ENCODE data around the gene VPS26C. TPM values are rescaled to one million over a fixed set of nuclear protein-coding genes. Genes with fewer than 3 reads are reported as not detected.

The VPS26C gene
- polyA plus RNA-seq, 3 donors: 16.7 to 32.5 (median 23.7) TPM

GRCh38 chr21:37269481-37269880 is 2.3 kb upstream of the VPS26C start:
- 82 to 91% (median 91%) methylated on average over 11 of the region's 11 CpGs for WGBS, 3 donors
- no peak overlapping the region for H3K27ac ChIP-seq (ENCODE audit: low read depth, low read length)

- H3K27ac ChIP-seq (ENCODE audit: low read depth, low read length): peak overlapping the region; percentile 92
- 1 to 2% (median 2%) methylated on average over 7 of the region's 7 CpGs for WGBS, 3 donors
Measured at GRCh38 chr21:37268186-37268503, 1.0 kb upstream of the VPS26C start.

- WGBS, 3 donors: 2% methylated on average over 37 to 39 of the region's 39 CpGs
Measured at GRCh38 chr21:37266515-37267221, 466 bp downstream of the VPS26C start.

DNA sequence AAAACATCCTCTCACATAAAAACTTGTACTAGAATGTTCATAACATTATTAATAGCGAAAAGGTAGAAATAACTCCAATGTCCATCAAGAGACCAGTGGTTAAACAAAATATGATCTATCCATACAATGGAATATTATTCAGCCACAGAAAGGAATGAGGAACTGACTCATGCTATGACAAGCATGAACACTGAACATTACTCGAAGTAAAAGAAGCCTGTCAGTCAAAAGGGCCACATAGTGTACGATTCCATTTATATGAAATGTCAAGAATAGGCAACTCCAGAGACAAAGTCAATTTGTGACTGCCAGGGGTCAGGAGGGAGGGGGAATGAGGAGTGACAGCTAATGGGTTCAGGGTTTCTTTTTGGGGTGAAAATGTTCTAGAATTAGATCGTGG is 2.3 kb downstream of the VPS26C start:
- H3K27ac ChIP-seq (ENCODE audit: low read depth, low read length): no peak overlapping the region
- WGBS, 3 donors: 89 to 95% (median 93%) methylated on average over 4 of the region's 4 CpGs

More at GRCh38 chr21:37266515-37267221, 466 bp downstream of the VPS26C start:
- H3K27ac ChIP-seq (ENCODE audit: low read depth, low read length): peak overlapping the region; percentile 59

DNA sequence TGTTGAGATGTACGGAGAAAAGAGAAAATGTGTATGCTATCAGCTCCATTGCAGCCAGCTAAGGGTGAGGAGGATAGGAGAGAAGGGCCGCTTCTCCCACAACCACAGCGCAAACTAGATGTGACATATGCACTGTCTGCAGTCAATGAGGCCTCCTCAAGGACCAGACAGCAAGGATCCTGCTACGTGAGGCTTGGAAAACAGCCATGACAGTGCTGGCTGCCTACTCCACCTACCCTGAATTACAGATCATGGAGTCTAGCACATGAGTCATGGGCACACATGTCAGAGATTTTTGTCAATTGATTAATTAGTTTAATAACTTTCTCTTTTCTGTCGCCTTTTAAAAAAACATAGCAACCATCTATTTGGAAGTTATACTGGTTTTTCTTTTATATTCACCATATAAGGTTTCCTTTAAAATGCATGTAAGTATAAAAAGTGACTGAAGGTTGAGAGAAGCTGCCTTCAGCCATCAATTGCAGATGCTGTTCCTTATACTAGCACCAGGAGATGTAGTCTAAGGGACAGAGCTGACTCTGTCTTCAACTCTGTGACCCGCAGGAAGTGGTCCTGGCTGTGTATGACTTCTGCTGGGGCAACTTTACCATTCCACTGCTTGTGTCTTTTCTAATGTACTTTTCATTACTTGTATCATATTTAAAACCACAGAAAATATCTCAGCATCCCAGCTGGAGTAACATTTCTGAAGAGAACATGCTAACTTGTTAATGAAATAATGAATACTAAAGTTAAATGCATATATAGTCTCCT is 3.1 kb downstream of the VPS26C start:
- 85 to 89% (median 88%) methylated on average over 6 of the region's 6 CpGs for WGBS, 3 donors
- H3K27ac ChIP-seq (ENCODE audit: low read depth, low read length): no peak overlapping the region

DNA sequence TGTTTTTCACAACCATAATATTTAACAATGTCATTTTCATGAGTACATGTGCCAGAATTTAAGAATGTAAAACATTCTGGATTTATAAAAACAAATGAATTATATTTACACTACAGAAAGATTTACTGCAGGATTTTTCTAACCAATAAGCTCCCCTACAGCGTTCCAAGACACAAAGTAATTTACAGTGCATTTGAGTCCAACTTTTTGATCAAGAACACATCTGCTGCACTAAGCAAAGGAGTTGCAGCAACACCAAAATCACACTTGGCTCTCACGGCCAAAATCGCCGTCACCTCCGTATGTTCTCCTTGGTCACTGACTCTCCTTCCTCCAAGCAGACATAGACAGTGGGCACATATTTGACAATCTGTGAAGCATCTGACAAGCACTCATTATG is 7.7 kb downstream of the VPS26C start:
- no peak overlapping the region for H3K27ac ChIP-seq (ENCODE audit: low read depth, low read length)

GRCh38 chr21:37257967-37258877 is 8.9 kb downstream of the VPS26C start:
- no peak overlapping the region for H3K27ac ChIP-seq (ENCODE audit: low read depth, low read length)
- WGBS, 3 donors: 3 to 10% (median 8%) methylated on average over 55 of the region's 55 CpGs

More for the DNA sequence above, 7.7 kb downstream of the VPS26C start:
- WGBS, 3 donors: 65 to 88% (median 74%) methylated on average over 5 of the region's 5 CpGs

- H3K27ac ChIP-seq (ENCODE audit: low read depth, low read length): peak overlapping the region; percentile 4
- WGBS, 3 donors: 0 to 1% (median 1%) methylated on average over 21 to 22 of the region's 22 CpGs
Measured at GRCh38 chr21:37257511-37257966, 9.6 kb downstream of the VPS26C start.

- WGBS, 3 donors: 86 to 89% (median 87%) methylated on average over 6 of the region's 6 CpGs
- no peak overlapping the region for H3K27ac ChIP-seq (ENCODE audit: low read depth, low read length)
Measured at GRCh38 chr21:37253991-37254390, 13.1 kb downstream of the VPS26C start.

DNA sequence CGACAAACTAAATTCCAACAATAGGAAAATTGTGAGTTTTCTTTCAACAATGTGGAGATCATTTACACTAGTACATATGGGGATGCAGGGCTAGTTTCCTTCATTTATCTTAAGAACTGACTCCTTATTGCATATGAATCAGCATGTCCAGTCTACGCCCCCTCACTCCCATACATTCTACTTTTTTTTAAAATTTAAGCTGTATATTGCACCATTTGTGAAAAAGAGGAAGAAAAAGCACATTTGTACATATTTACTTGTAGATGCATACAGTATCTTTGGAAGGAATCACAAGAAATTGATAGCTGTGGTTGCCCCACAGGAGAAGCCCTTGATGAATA is 15.9 kb downstream of the VPS26C start:
- WGBS, 3 donors: 55 to 82% (median 61%) methylated on average over 2 of the region's 2 CpGs
- no peak overlapping the region for H3K27ac ChIP-seq (ENCODE audit: low read depth, low read length)

DNA sequence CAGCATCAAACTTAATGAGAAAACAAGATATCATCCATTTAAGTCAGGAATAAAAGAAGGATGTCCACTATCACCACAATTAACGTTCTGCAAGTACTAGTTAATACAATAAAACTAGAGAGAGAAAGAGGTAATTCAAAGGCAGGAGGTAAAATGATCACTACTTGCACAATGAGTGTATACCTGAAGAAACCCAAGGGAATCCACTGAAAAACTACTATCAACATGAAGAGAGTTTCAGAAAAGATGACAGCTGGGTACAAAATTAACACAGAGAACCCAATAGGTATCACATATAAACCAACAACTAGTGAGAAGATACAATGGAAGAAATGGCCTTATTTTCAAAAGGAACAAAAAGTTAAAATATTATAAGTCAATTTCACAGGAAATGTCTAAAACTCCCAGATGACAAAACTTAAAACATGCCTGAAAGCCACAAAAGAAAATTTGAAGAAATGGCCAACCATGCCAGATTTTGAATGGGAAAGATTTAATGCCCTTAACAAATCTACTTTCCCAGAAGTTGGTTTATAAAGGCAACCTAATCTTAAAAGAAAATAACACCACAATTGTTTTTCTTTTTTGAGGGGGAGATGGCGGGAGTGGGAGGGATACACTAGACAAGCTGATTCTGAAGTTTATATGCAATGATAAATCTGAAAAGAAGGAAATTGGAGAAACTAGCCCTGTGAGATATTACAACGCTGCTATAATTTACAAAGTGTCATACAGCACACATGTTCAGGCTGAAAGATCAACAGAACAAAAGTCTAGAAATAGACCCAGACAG is 17.8 kb downstream of the VPS26C start:
- WGBS, 3 donors: 82 to 85% (median 84%) methylated on average over 3 of the region's 3 CpGs
- H3K27ac ChIP-seq (ENCODE audit: low read depth, low read length): no peak overlapping the region

- no peak overlapping the region for H3K27ac ChIP-seq (ENCODE audit: low read depth, low read length)
- WGBS, 3 donors: 73 to 94% (median 92%) methylated on average over 1 of the region's 1 CpG
Measured at GRCh38 chr21:37248298-37248697, 18.8 kb downstream of the VPS26C start.

DNA sequence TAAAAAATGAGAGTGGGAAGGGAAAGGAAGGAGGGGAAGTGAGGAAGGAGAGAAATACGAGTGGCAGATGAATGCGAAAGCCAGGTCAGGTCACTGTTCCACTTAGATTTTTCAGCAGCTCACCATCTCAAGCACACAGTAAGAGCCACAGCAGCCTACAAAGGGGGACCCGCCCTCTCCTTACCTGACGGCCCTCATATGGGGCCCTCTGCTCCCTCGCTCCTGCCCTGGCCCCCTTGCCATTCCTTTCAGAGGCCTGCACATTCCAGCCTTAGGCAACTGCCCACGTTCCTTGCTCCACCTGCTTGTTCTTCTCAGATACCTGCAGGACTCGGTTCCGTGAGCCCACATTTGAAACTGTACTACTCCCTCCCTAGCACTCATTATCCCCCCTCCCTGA is 22.0 kb downstream of the VPS26C start:
- H3K27ac ChIP-seq (ENCODE audit: low read depth, low read length): no peak overlapping the region
- 87 to 91% (median 91%) methylated on average over 8 of the region's 8 CpGs for WGBS, 3 donors

DNA sequence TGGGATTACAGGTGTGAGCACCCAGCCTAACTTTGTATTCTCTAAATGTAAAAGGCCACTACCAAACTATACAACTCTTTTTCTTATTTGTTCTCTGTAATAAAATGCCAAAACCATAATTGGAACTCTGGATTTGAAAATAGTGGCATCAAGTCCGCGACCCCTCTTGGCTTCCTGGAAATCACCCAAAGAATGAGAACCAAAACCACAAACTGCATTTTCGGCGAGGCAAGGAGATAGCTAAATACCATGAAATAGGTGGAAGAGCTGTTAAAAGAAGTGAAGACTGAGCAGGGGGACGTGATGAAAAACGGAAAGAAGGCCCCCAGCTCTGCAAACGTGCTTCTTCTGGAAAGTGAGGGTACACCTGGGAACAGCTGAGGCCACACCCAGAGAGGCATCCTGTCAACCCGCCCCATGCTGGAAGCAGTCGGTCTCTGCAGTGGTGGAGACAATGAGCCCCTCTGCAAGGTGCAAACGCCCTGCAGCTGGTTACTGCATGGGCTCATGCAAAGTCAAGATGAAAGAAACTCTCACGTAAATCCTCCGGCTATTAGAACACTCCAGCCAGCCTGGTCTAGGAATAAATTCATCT is 22.5 kb downstream of the VPS26C start:
- H3K27ac ChIP-seq (ENCODE audit: low read depth, low read length): no peak overlapping the region
- WGBS, 3 donors: 62 to 83% (median 70%) methylated on average over 12 of the region's 12 CpGs

GRCh38 chr21:37243961-37244360 is 23.2 kb downstream of the VPS26C start:
- WGBS, 3 donors: 98 to 99% (median 98%) methylated on average over 6 of the region's 6 CpGs
- no peak overlapping the region for H3K27ac ChIP-seq (ENCODE audit: low read depth, low read length)

DNA sequence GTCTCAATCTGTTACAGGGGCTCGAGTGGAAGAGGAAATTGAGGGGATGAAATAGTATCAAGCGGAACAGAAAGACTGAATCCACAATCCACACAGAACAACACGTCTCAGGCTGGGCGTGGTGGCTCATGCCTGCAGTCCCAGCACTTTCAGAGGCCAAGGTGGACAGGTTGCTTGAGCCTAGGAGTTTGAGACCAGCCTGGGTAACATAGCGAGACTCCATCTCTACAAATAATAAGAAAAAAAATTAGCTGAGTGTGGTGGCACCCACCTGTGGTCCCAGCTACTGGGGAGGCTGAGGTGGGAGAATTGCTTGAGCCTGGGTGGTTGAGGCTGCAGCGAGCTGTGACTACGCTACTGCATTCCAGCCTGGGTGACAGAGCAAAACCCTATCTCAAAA is 25.7 kb downstream of the VPS26C start:
- 78 to 98% (median 79%) methylated on average over 7 of the region's 7 CpGs for WGBS, 3 donors
- H3K27ac ChIP-seq (ENCODE audit: low read depth, low read length): no peak overlapping the region

DNA sequence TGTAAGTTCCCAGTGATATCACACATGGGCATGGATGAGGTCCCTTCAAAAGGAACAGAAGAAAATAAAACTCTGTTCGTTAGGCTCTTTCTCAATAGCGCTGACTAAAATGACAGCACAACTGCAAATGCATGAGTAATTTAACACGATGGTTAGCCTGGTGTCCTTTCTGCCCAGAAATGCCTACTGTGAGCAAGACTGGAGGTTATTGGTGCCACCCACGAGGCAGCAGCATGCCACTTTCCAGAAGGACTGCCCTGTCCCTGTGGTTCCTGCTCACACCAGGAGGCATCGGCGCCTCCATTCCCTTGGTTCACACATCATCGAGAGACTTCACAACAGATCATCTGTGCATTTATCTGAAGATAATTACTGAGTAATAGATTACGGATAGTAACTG is 26.2 kb downstream of the VPS26C start:
- no peak overlapping the region for H3K27ac ChIP-seq (ENCODE audit: low read depth, low read length)
- WGBS, 3 donors: 81 to 96% (median 85%) methylated on average over 8 of the region's 8 CpGs

- WGBS, 3 donors: 42 to 59% (median 49%) methylated on average over 4 of the region's 4 CpGs
Measured at GRCh38 chr21:37237764-37238163, 29.4 kb downstream of the VPS26C start.

More at GRCh38 chr21:37237764-37238163, 29.4 kb downstream of the VPS26C start:
- H3K27ac ChIP-seq (ENCODE audit: low read depth, low read length): no peak overlapping the region

All from adipose tissue (tissue), 3 donors.